ENCODE data around the gene TESK2. TPM values are rescaled to one million over a fixed set of nuclear protein-coding genes. Genes with fewer than 3 reads are reported as not detected.

The TESK2 gene
- total and polyA plus RNA-seq, 2 of the 8 experiments (the other 6 are each of a cell fraction or from before 2014, with no cell fraction given), result 10.8 to 12.6 TPM

DNA sequence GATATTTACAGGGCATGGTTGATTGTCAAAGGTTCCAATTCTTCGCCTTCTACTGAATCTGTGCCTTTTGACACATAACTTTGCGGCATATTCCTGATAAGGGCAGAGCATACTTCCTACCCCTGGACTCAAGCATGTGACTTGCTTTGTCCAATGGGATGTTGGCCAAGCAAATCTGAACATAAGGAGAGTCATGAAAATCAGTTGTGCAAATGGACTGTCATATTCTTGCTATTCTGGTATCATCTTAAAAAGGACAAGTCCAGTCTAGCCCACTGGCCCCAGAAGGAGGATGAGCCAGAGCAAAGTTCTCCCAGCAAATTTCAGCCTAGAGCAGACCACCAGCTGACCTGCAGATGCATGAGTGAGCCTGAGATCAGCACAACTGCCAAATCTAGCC, 109.7 kb downstream of the TESK2 start:
- Histone ChIP-seq H2AFZ (ENCODE audit: low read length) (no peak overlapping the region), H3K23ac (ENCODE audit: insufficient read length) (no peak overlapping the region), H3K27ac (ENCODE audit: low read depth, low read length) (0 out of 2 replicates have a peak overlapping the region, but pooled peaks have one; percentile 15), H2BK15ac (ENCODE audit: low read length) (no peak overlapping the region), H3K56ac (replicated peaks; ENCODE audit: insufficient read length, low read depth, low read length) (no peak overlapping the region), H3K79me1 (ENCODE audit: low read depth, low read length) (no peaks in the 10 kb centered on the region), H3K36me3 (ENCODE audit: control insufficient read depth in 2 of 4, insufficient read depth in 4 of 4, low read length in 3 of 4) (no peaks in the 10 kb centered on the region), H2BK12ac (ENCODE audit: low read depth, low read length) (no peak overlapping the region), H3K18ac (ENCODE audit: extremely low read depth, low read length) (no peak overlapping the region), H2AK5ac (ENCODE audit: low read depth, low read length) (no peak overlapping the region), H3K9ac (replicated peaks in 1 of 4; ENCODE audit: extremely low read depth in 1 of 4, low read depth in 3 of 4, low read length in 3 of 4) (no peak overlapping the region), H3K14ac (ENCODE audit: insufficient read length) (no peak overlapping the region), H2BK120ac (replicated peaks; ENCODE audit: low read depth, low read length) (no peak overlapping the region), H4K20me1 (replicated peaks in 1 of 2; ENCODE audit: control insufficient read depth in 1 of 2, insufficient read depth in 2 of 2, low read length in 2 of 2) (no peaks in the 10 kb centered on the region), H3K9me3 (ENCODE audit: insufficient read depth in 2 of 2, low read depth in 1 of 2, low read length in 1 of 2) (no peaks in the 10 kb centered on the region), H4K91ac (replicated peaks; ENCODE audit: insufficient read length, low read length) (no peak overlapping the region), H3K27me3 (replicated peaks in 1 of 4; ENCODE audit: control insufficient read depth in 3 of 4, extremely low read depth in 1 of 4, insufficient read depth in 3 of 4, low read length in 3 of 4) (no peaks in the 10 kb centered on the region), H3K79me2 (ENCODE audit: control insufficient read depth in 1 of 2, insufficient read depth in 2 of 2, low read length in 2 of 2) (no peaks in the 10 kb centered on the region), H3K4me3 (ENCODE audit: extremely low read depth in 1 of 4, insufficient read depth in 2 of 4, low read depth in 3 of 4, low read length in 4 of 4) (no peak overlapping the region), H4K5ac (ENCODE audit: insufficient read length, low read depth, low read length) (no peak overlapping the region), H4K8ac (ENCODE audit: extremely low read depth, insufficient read depth, low read length) (no peak overlapping the region), H2BK5ac (ENCODE audit: low read depth, low read length) (no peak overlapping the region), H3K4me1 (replicated peaks in 1 of 4; ENCODE audit: control insufficient read depth in 3 of 4, insufficient read depth in 4 of 4, low read length in 3 of 4) (no peaks in the 10 kb centered on the region), H2BK20ac (ENCODE audit: low read length) (no peak overlapping the region), H3K4ac (replicated peaks; ENCODE audit: insufficient read length, low read depth, low read length) (no peak overlapping the region), H3K4me2 (ENCODE audit: insufficient read depth in 1 of 2, low read depth in 2 of 2, low read length in 2 of 2) (no peak overlapping the region), H3K23me2 (ENCODE audit: low read depth, low read length) (no peaks in the 10 kb centered on the region)
- DNase-seq (ENCODE audit: low read depth in 1 of 2, low spot score in 2 of 2) (no peak), FAIRE-seq (no peak)
- POLR2A ChIA-PET (ENCODE audit: partially characterized antibody), result no interaction called here
- TF ChIP-seq SP4 (IDR thresholded peaks at IDR 0.05; ENCODE audit: low read length) (no peak), HDAC6 (IDR thresholded peaks at IDR 0.05; ENCODE audit: low read depth, low read length) (no peak)
- WGBS, 2 experiments (ENCODE audit: extremely low coverage in 1 of 2, insufficient coverage in 1 of 2, insufficient read length in 1 of 2, insufficient replicate concordance in 2 of 2, low coverage in 1 of 2, low lambda C conversion rate in 2 of 2, missing lambda C conversion rate in 1 of 2), result 85% methylated on average over 2 of the region's 2 CpGs; no CpG with 5 or more reads in 1 of the 2 experiments
- CTCF ChIA-PET (ENCODE audit: partially characterized antibody), result interaction anchor here (2.0 kb wide), 1 partner anchor 9 kb away, joined by 5 read pairs; no protein-coding TSS in a partner anchor
